SK-MEL-5 (cell line): ENCODE measurements around the gene ETNK2. TPM values are rescaled to one million over a fixed set of nuclear protein-coding genes. Genes with fewer than 3 reads are reported as not detected.

Experiments
- DNase-seq: peaks from one replicate; pipeline ENCODE4 v3.0.0-alpha.2; 2016; ENCODE audit warnings: low read depth, low spot score
- in situ Hi-C: cut with HindIII; loops from 2 replicates; pipeline ENCODE4 v1.10.0; 2016; ENCODE audit warnings: low sequenced_read_pairs, high pct_unique_total_duplicates, low pct_unique_long_range_greater_than_20kb
- total RNA-seq: library from RNA; depleted of rRNA; stranded (reverse); fragments of >200 nt; shearing (Covaris generic); gene quantifications from 2 replicates; pipeline ENCODE4 v1.2.3, GENCODE V29; 2014

Gene ETNK2
- total RNA-seq, 1 experiment from 2014 or later, result 22.7 TPM

GRCh38 chr1:204134103-204134502 is 17.7 kb downstream of the ETNK2 start:
- DNase-seq, result no peak
- in situ Hi-C loops, result no loop called here

- in situ Hi-C loops, result no loop called here
- no peak for DNase-seq
Measured at GRCh38 chr1:204132718-204133117, 19.1 kb downstream of the ETNK2 start.

- in situ Hi-C loops, result no loop called here
- no peak for DNase-seq
Measured at GRCh38 chr1:204131978-204132377, 19.9 kb downstream of the ETNK2 start.

GRCh38 chr1:204130981-204131892 is 20.6 kb downstream of the ETNK2 start:
- in situ Hi-C loops, result no loop called here
- DNase-seq, result no peak

GRCh38 chr1:204130178-204130577 is 21.7 kb downstream of the ETNK2 start:
- in situ Hi-C loops, result no loop called here
- DNase-seq, result no peak

GRCh38 chr1:204128964-204129896 is 22.6 kb downstream of the ETNK2 start:
- DNase-seq, result peak; percentile 70
- in situ Hi-C loops, result no loop called here

GRCh38 chr1:204128464-204128963 is 23.3 kb downstream of the ETNK2 start:
- in situ Hi-C loops, result no loop called here
- no peak for DNase-seq

- in situ Hi-C loops, result no loop called here
- peak; percentile 80 for DNase-seq
Measured at GRCh38 chr1:204127597-204128242, 24.1 kb downstream of the ETNK2 start.

- in situ Hi-C loops, result no loop called here
- DNase-seq, result no peak
Measured at GRCh38 chr1:204126956-204127355, 24.9 kb downstream of the ETNK2 start.

GRCh38 chr1:204126386-204126785 is 25.5 kb downstream of the ETNK2 start:
- DNase-seq, result no peak

GRCh38 chr1:204125759-204126351 is 26.0 kb downstream of the ETNK2 start:
- no peak for DNase-seq
- in situ Hi-C loops, result no loop called here

More at GRCh38 chr1:204126386-204126785, 25.5 kb downstream of the ETNK2 start:
- in situ Hi-C loops, result no loop called here

- in situ Hi-C loops, result no loop called here
- no peak for DNase-seq
Measured at GRCh38 chr1:204124639-204125038, 27.2 kb downstream of the ETNK2 start.

GRCh38 chr1:204123376-204123775 is 28.5 kb downstream of the ETNK2 start:
- peak; percentile 58 for DNase-seq
- in situ Hi-C loops, result no loop called here

- in situ Hi-C loops, result no loop called here
- no peak for DNase-seq
Measured at GRCh38 chr1:204121840-204122555, 29.8 kb downstream of the ETNK2 start.

GRCh38 chr1:204116539-204116938 is 35.3 kb downstream of the ETNK2 start:
- in situ Hi-C loops, result no loop called here
- DNase-seq, result no peak

GRCh38 chr1:204115116-204115515 is 36.7 kb downstream of the ETNK2 start:
- in situ Hi-C loops, result no loop called here
- DNase-seq, result peak; percentile 22

- DNase-seq, result peak; percentile 90
- in situ Hi-C loops, result no loop called here
Measured at GRCh38 chr1:204114606-204115005, 37.2 kb downstream of the ETNK2 start.
